SK-N-SH (cell line): ENCODE data around the gene WDR27. TPM values are rescaled to one million over a fixed set of nuclear protein-coding genes. Genes with fewer than 3 reads are reported as not detected.

Experiments
- CTCF ChIA-PET: fragments of 300-600, 350-600 bp; formaldehyde crosslinking; extraction: SDS; loops from one replicate; lab custom pipeline; 2021; lab: Yijun Ruan, JAX
- POLR2A ChIA-PET: fragments of 350-600 bp; sonication (Branson Sonifier 250); formaldehyde crosslinking; extraction: SDS; loops from one replicate; lab custom pipeline; 2020; ENCODE audit warnings: antibody characterized with exemption, inconsistent platforms; lab: Yijun Ruan, JAX
- DNase-seq: peaks from one replicate; pipeline ENCODE4 v3.0.0; 2012
- H2AFZ ChIP-seq: fragments of 200-600 bp; sonication (generic); 2 replicates; pipeline ENCODE4 v1.8.1; 2016; ENCODE audit warnings: antibody characterized with exemption, mild to moderate bottlenecking, low read depth
- H3F3A ChIP-seq: fragments of 200-600 bp; sonication (generic); replicated peaks from 2 replicates; pipeline ENCODE3; 2016; ENCODE audit warnings: antibody characterized with exemption, mild to moderate bottlenecking; ENCODE audit not compliant: insufficient read depth
- H3K27ac ChIP-seq, 2 experiments: fragments of 200-500 bp in 1 of 2; fragments of 200-600 bp in 1 of 2; sonication (Bioruptor generic) in 1 of 2; sonication (generic), shearing (Covaris generic) in 1 of 2; 2 replicates each; pipeline versions ENCODE4 v1.5.1 to v1.6.1; 2014 to 2016; ENCODE audit warnings: low read depth in 2 of 2, inconsistent platforms in 1 of 2, low read length in 1 of 2, mild to moderate bottlenecking in 1 of 2, mixed read lengths in 1 of 2
- H3K27me3 ChIP-seq: fragments of 200-600 bp; sonication (generic), shearing (Covaris generic); 2 replicates; pipeline ENCODE4 v1.6.1; 2016; ENCODE audit warnings: mixed run types; ENCODE audit not compliant: insufficient read depth
- H3K36me3 ChIP-seq, 2 experiments: fragments of 200-500 bp in 1 of 2; fragments of 200-600 bp in 1 of 2; sonication (Bioruptor generic) in 1 of 2; sonication (generic) in 1 of 2; replicated peaks in 1 of 2; 2 replicates each; pipeline versions ENCODE3 to v1.5.1; 2014 to 2016; ENCODE audit warnings: low read length in 1 of 2, mild to moderate bottlenecking in 1 of 2; ENCODE audit not compliant: insufficient read depth in 2 of 2, control insufficient read depth in 1 of 2
- H3K4me1 ChIP-seq, 2 experiments: fragments of 200-500 bp in 1 of 2; fragments of 200-600 bp in 1 of 2; sonication (Bioruptor generic) in 1 of 2; sonication (generic), shearing (Covaris generic) in 1 of 2; 2 replicates each; pipeline versions ENCODE4 v1.5.1 to v1.6.1; 2014 to 2016; ENCODE audit warnings: low read depth in 1 of 2, low read length in 1 of 2, mixed run types in 1 of 2; ENCODE audit not compliant: insufficient read depth in 2 of 2, control insufficient read depth in 1 of 2
- H3K4me2 ChIP-seq: fragments of 200-600 bp; sonication (generic), shearing (Covaris generic); 2 replicates; pipeline ENCODE4 v1.6.1; 2017; ENCODE audit warnings: mixed run types
- H3K4me3 ChIP-seq, 2 experiments: fragments of 200-500 bp in 1 of 2; fragments of 200-600 bp in 1 of 2; sonication (Bioruptor generic) in 1 of 2; sonication (generic), shearing (Covaris generic) in 1 of 2; 2 replicates each; pipeline versions ENCODE4 v1.5.1 to v1.8.1; 2014 to 2016; ENCODE audit warnings: low read depth in 2 of 2, inconsistent platforms in 1 of 2, low read length in 1 of 2, mild to moderate bottlenecking in 1 of 2, mixed read lengths in 1 of 2, moderate library complexity in 1 of 2
- H3K79me2 ChIP-seq: fragments of 200-600 bp; sonication (generic); 2 replicates; pipeline ENCODE4 v1.8.1; 2017; ENCODE audit warnings: mild to moderate bottlenecking; ENCODE audit not compliant: insufficient read depth
- H3K9ac ChIP-seq: fragments of 200-600 bp; sonication (generic); 2 replicates; pipeline ENCODE4 v1.6.1; 2017; ENCODE audit warnings: mixed run types
- H3K9me2 ChIP-seq: fragments of 200-600 bp; sonication (generic); 2 replicates; pipeline ENCODE4 v1.6.1; 2017; ENCODE audit warnings: mixed run types
- H3K9me3 ChIP-seq: fragments of 200-600 bp; sonication (generic); 2 replicates; pipeline ENCODE4 v1.6.1; 2017; ENCODE audit warnings: mixed run types, mild to moderate bottlenecking, moderate library complexity
- H4K20me1 ChIP-seq: fragments of 200-600 bp; sonication (generic); 2 replicates; pipeline ENCODE4 v1.6.1; 2017; ENCODE audit warnings: mild to moderate bottlenecking, mixed run types; ENCODE audit not compliant: insufficient read depth
- EP300 ChIP-seq, 2 experiments: IDR thresholded peaks; 2 replicates each; pipeline versions ENCODE4 v1.4.0 to v1.6.1; 2012; ENCODE audit warnings: borderline replicate concordance in 1 of 2, low read depth in 1 of 2, low read length in 1 of 2
- FOSL2 ChIP-seq: IDR thresholded peaks from 2 replicates; pipeline ENCODE4 v1.4.0; 2012; ENCODE audit warnings: low read depth, mild to moderate bottlenecking, moderate library complexity, borderline replicate concordance
- GABPA ChIP-seq: IDR thresholded peaks from 2 replicates; pipeline ENCODE4 v1.4.0; 2012; ENCODE audit warnings: low read depth, mild to moderate bottlenecking
- JUND ChIP-seq: IDR thresholded peaks from 2 replicates; pipeline ENCODE4 v1.4.0; 2012
- NFIC ChIP-seq: IDR thresholded peaks from 2 replicates; pipeline ENCODE4 v1.4.0; 2012; ENCODE audit warnings: borderline replicate concordance
- REST ChIP-seq: IDR thresholded peaks from 2 replicates; pipeline ENCODE4 v1.6.1; 2012; ENCODE audit warnings: mild to moderate bottlenecking, low read depth, low read length, moderate library complexity
- SIN3A ChIP-seq: IDR thresholded peaks from 2 replicates; pipeline ENCODE4 v1.6.1; 2012; ENCODE audit warnings: low read depth, mild to moderate bottlenecking, low read length, moderate library complexity, borderline replicate concordance
- SMC3 ChIP-seq: IDR thresholded peaks from 2 replicates; pipeline ENCODE4 v1.6.1; 2012; ENCODE audit warnings: low read depth, low read length, improper control_type of control experiment
- TAF1 ChIP-seq: IDR thresholded peaks from 2 replicates; pipeline ENCODE4 v1.6.1; 2012; ENCODE audit warnings: low read depth, mild to moderate bottlenecking, low read length, moderate library complexity, borderline replicate concordance
- TEAD4 ChIP-seq: IDR thresholded peaks from 2 replicates; pipeline ENCODE4 v1.4.0; 2012; ENCODE audit warnings: mild to moderate bottlenecking, borderline replicate concordance; ENCODE audit not compliant: insufficient read depth
- WGBS: methylation state at CpG from one replicate; pipeline ENCODE4 v1.1.6; 2017; ENCODE audit warnings: low lambda C conversion rate; 5-methylcytosine and 5-hydroxymethylcytosine counted together
- polyA plus RNA-seq, 3 experiments: library from polyadenylated mRNA; depleted of rRNA; stranded (reverse); fragments of >200 nt; gene quantifications; 2 replicates each; pipeline ENCODE4 v1.2.3, GENCODE V29; 2012

Gene WDR27
- polyA plus RNA-seq, 1 of the 3 experiments (the other 2 are of a cell fraction): 55.6 TPM

GRCh38 chr6:169663468-169663867, 38.4 kb downstream of the WDR27 start:
- 98% methylated on average over 8 of the region's 8 CpGs for WGBS
- no peak for DNase-seq
- H3K36me3 ChIP-seq: peaks cover 6 to 62% of the 10 kb centered on the region in 2 experiments
- ChIA-PET CTCF (no interaction called here), POLR2A (no interaction called here)
- H3F3A ChIP-seq: no peaks in the 10 kb centered on the region
- no peak overlapping the region for H3K27ac ChIP-seq
- no peak overlapping the region for H3K4me3 ChIP-seq
- no peaks in the 10 kb centered on the region for H3K79me2 ChIP-seq
- H3K4me1 ChIP-seq: no peaks in the 10 kb centered on the region; a peak in 1 of 4 replicates
- H3K9me2 ChIP-seq: no peaks in the 10 kb centered on the region
- H3K9ac ChIP-seq: no peak overlapping the region
- no peaks in the 10 kb centered on the region for H3K27me3 ChIP-seq
- no peak for TF ChIP-seq JUND
- TF ChIP-seq EP300 (IDR thresholded peaks at IDR 0.05; ENCODE audit: borderline replicate concordance in 1 of 2, low read depth in 1 of 2, low read length in 1 of 2): no peak
- no peak overlapping the region for H3K4me2 ChIP-seq
- H4K20me1 ChIP-seq: no peaks in the 10 kb centered on the region
- no peak overlapping the region for H2AFZ ChIP-seq
- H3K9me3 ChIP-seq: no peaks in the 10 kb centered on the region

GRCh38 chr6:169661391-169661756, 40.5 kb downstream of the WDR27 start:
- Histone ChIP-seq H3K4me1 (no peaks in the 10 kb centered on the region; a peak in 1 of 4 replicates), H3K79me2 (no peaks in the 10 kb centered on the region), H3K4me2 (no peak overlapping the region), H3K4me3 (no peak overlapping the region), H4K20me1 (no peaks in the 10 kb centered on the region), H3K36me3 (peaks cover 5 to 65% of the 10 kb centered on the region in 2 experiments), H3K9me3 (no peaks in the 10 kb centered on the region), H3K9me2 (no peaks in the 10 kb centered on the region), H3F3A (no peaks in the 10 kb centered on the region), H2AFZ (no peak overlapping the region), H3K27ac (no peak overlapping the region), H3K9ac (no peak overlapping the region), H3K27me3 (no peaks in the 10 kb centered on the region)
- POLR2A ChIA-PET: no interaction called here
- CTCF ChIA-PET: no interaction called here
- no peak for DNase-seq
- no CpG with 5 or more reads among the region's 7 CpGs for WGBS
- TF ChIP-seq REST (no peak), TAF1 (no peak), GABPA (no peak), FOSL2 (no peak)

GRCh38 chr6:169660751-169661390, 41.0 kb downstream of the WDR27 start:
- no peak overlapping the region for H3K4me2 ChIP-seq
- POLR2A ChIA-PET: no interaction called here
- no peaks in the 10 kb centered on the region for H3K79me2 ChIP-seq
- H3K4me3 ChIP-seq: no peak overlapping the region
- H3K9me2 ChIP-seq: no peaks in the 10 kb centered on the region
- H3F3A ChIP-seq: no peaks in the 10 kb centered on the region
- no peak for DNase-seq
- H4K20me1 ChIP-seq: no peaks in the 10 kb centered on the region
- 99% methylated on average over 23 of the region's 26 CpGs for WGBS
- CTCF ChIA-PET: no interaction called here
- H3K9me3 ChIP-seq: no peaks in the 10 kb centered on the region
- H3K27me3 ChIP-seq: no peaks in the 10 kb centered on the region
- no peak overlapping the region for H3K27ac ChIP-seq
- H3K36me3 ChIP-seq: peaks cover 5 to 66% of the 10 kb centered on the region in 2 experiments
- no peak overlapping the region for H2AFZ ChIP-seq
- H3K4me1 ChIP-seq: no peaks in the 10 kb centered on the region; a peak in 1 of 4 replicates
- no peak overlapping the region for H3K9ac ChIP-seq
- TF ChIP-seq TEAD4 (no peak), SIN3A (no peak), FOSL2 (no peak), SMC3 (no peak), NFIC (no peak)
